ENCODE measurements around the gene DOCK9.

The DOCK9 gene

GRCh38 chr13:98775844-98776598 is 201.8 kb downstream of the DOCK9 start:
- no peak for DNase-seq (ENCODE audit: low spot score)

DNA sequence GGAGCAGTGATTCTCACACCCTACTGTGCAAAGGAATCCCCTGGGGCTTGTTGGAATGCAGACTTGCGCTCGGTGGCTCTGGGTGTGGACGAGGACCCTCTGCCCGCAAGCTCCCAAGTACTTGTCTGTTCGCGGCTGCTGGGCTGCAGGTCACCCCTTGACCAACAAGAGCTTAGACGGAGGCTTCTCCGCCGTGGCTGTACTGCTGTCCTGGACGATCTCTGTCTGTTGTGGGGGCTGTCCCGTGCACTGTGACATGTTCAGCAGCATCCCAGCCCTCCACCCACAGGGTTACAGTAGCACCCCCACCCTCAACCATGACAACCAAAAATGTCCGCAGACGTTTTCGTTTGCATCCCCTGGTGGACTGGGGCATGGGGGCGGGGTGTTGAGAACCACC is 202.5 kb downstream of the DOCK9 start:
- in situ Hi-C loops (cut with MboI; ENCODE audit: low sequenced_read_pairs, unreplicated experiment): no loop called here
- DNase-seq (ENCODE audit: low spot score): no peak

More at GRCh38 chr13:98775844-98776598, 201.8 kb downstream of the DOCK9 start:
- TF ChIP-seq, protein P1, sequence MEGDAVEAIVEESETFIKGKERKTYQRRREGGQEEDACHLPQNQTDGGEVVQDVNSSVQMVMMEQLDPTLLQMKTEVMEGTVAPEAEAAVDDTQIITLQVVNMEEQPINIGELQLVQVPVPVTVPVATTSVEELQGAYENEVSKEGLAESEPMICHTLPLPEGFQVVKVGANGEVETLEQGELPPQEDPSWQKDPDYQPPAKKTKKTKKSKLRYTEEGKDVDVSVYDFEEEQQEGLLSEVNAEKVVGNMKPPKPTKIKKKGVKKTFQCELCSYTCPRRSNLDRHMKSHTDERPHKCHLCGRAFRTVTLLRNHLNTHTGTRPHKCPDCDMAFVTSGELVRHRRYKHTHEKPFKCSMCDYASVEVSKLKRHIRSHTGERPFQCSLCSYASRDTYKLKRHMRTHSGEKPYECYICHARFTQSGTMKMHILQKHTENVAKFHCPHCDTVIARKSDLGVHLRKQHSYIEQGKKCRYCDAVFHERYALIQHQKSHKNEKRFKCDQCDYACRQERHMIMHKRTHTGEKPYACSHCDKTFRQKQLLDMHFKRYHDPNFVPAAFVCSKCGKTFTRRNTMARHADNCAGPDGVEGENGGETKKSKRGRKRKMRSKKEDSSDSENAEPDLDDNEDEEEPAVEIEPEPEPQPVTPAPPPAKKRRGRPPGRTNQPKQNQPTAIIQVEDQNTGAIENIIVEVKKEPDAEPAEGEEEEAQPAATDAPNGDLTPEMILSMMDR (IDR thresholded peaks at IDR 0.05; ENCODE audit: borderline replicate concordance, control extremely low read depth, extremely low read depth, insufficient read depth, missing control alignments): no peak
- in situ Hi-C loops (cut with MboI; ENCODE audit: low sequenced_read_pairs, unreplicated experiment): no loop called here

GRCh38 chr13:98774776-98775175 is 203.1 kb downstream of the DOCK9 start:
- TF ChIP-seq, protein P1 (IDR thresholded peaks at IDR 0.05; ENCODE audit: borderline replicate concordance, control extremely low read depth, extremely low read depth, insufficient read depth, missing control alignments): no peak
- in situ Hi-C loops (cut with MboI; ENCODE audit: low sequenced_read_pairs, unreplicated experiment): no loop called here
- DNase-seq (ENCODE audit: low spot score): no peak

More for the DNA sequence above, 202.5 kb downstream of the DOCK9 start:
- TF ChIP-seq, protein P1 (IDR thresholded peaks at IDR 0.05; ENCODE audit: borderline replicate concordance, control extremely low read depth, extremely low read depth, insufficient read depth, missing control alignments): no peak

- in situ Hi-C loops (cut with MboI; ENCODE audit: low sequenced_read_pairs, unreplicated experiment): no loop called here
- TF ChIP-seq, protein P1 (IDR thresholded peaks at IDR 0.05; ENCODE audit: borderline replicate concordance, control extremely low read depth, extremely low read depth, insufficient read depth, missing control alignments): no peak
- no peak for DNase-seq (ENCODE audit: low spot score)
These were observed 203.9 kb downstream of the DOCK9 start for GRCh38 chr13:98773921-98774320.

- TF ChIP-seq, protein P1 (IDR thresholded peaks at IDR 0.05; ENCODE audit: borderline replicate concordance, control extremely low read depth, extremely low read depth, insufficient read depth, missing control alignments): no peak
- DNase-seq (ENCODE audit: low spot score): no peak
- in situ Hi-C loops (cut with MboI; ENCODE audit: low sequenced_read_pairs, unreplicated experiment): no loop called here
These were observed 204.9 kb downstream of the DOCK9 start for GRCh38 chr13:98772794-98773452.

DNA sequence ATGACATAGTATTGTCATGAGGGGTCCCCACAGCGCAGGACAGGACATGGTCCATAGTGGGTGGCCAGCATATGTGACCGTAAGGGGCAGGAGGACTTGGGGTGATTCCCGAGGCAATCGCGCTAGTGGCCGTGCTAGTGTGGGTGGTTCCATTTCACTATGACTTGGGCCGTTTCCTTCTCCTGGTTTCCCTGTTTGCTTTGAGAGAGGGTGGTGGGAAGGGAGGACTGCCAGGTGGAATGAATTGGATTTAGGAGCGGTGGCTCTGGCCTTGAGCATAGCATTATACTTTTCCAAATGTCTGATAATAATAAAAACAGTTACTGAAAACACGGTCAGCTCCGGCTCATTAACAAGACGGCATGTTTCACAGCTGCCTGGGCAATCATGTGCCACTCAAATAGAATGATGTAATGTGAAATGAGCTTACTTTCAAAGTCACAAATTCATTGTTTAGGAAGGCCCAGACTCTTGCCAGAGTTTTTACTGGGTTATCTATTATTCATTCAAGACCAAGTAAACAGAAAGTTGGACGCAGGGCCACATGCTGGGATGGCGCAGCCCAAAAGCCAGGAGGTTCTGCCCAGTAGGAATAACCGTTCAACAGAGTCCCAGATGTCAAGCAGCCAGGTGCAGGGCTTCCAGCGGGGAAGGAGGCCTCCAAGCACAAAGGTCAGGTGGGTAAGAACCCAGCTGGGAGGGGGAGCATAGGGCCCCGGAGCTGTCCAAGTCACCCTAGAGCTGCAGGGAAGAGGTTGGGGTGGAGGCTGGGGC is 205.8 kb downstream of the DOCK9 start:
- no peak for DNase-seq (ENCODE audit: low spot score)
- in situ Hi-C loops (cut with MboI; ENCODE audit: low sequenced_read_pairs, unreplicated experiment): no loop called here
- TF ChIP-seq, protein P1 (IDR thresholded peaks at IDR 0.05; ENCODE audit: borderline replicate concordance, control extremely low read depth, extremely low read depth, insufficient read depth, missing control alignments): no peak
